ENCODE data around the gene PDSS2. TPM values are rescaled to one million over a fixed set of nuclear protein-coding genes. Genes with fewer than 3 reads are reported as not detected.
"Not testable (repeated sequence)": the region's sequence is repeated elsewhere in the genome, so short reads cannot be mapped to it uniquely, and the experiment has no call there.

Gene PDSS2
- total RNA-seq, 2 donors from 2014 or later, result 22.5 to 29.4 TPM

DNA sequence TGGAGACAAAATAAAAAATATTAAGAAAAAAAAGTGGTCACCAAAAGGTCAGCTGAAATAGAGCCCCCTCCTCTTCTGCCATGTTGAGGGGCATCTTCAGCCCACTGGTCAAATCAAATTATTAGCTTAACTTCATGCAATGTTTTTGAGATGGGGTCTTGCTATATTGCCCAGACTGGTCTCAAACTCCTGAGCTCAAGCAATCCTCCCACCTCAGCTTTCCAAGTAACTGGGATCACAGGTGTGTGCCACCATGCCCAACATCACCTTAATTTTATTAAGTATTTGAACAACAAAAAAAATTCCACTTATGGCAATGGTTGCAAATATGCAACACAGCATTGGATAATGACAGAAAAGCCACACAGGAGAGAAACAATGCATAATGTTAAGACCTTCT lies 244.7 kb downstream of the PDSS2 start:
- intact Hi-C loops (cut with DNase I, micrococcal nuclease), result no loop called here
- DNase-seq, result no peak
- no peak for ATAC-seq

DNA sequence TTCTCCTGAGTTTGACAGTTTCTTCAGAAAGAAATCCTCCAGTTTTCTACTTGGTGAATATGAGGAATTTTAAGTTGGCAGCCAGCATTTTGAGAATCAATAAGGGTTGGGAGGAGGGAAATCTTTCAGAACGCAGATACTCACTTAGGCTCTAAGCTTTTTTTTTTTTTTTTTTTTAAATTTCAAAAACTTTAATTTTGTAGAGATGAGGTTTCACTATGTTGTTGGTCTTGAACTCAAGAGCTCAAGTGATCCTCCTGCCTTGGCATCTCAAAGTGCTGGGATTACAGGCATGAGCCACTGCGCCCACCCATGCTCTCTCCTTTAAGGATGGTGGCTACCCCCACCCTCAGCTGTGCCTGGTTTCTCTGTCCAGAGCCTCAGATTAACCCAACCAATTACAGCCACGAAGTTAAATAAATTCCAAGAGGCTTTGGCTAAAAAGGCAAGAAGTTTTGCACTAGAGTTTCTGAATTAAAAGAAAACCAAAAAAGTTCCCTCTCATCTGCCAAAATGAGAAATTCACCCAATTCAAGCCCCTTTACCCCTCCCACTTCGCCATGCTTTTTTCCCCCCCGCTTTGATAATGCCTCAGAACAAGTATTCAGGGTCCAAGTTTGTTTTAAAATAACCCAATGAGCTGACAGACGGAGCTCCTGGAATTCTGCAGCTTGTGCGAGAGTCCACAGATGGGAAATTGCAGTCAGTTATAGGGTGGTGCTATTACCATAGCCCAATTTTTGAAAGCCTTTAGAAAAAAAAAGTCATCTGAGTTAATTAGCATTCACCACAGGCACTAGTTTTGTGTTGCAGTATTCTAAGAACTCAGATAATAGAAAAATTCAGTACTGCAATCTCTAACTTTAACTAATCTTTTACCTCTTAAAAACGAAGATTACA lies 249.7 kb downstream of the PDSS2 start:
- DNase-seq (no peak), ATAC-seq (no peak)
- intact Hi-C loops (cut with DNase I, micrococcal nuclease), result no loop called here

GRCh38 chr6:107207251-107207873 lies 252.0 kb downstream of the PDSS2 start:
- ATAC-seq (no peak), DNase-seq (no peak)
- intact Hi-C loops (cut with DNase I, micrococcal nuclease), result no loop called here

DNA sequence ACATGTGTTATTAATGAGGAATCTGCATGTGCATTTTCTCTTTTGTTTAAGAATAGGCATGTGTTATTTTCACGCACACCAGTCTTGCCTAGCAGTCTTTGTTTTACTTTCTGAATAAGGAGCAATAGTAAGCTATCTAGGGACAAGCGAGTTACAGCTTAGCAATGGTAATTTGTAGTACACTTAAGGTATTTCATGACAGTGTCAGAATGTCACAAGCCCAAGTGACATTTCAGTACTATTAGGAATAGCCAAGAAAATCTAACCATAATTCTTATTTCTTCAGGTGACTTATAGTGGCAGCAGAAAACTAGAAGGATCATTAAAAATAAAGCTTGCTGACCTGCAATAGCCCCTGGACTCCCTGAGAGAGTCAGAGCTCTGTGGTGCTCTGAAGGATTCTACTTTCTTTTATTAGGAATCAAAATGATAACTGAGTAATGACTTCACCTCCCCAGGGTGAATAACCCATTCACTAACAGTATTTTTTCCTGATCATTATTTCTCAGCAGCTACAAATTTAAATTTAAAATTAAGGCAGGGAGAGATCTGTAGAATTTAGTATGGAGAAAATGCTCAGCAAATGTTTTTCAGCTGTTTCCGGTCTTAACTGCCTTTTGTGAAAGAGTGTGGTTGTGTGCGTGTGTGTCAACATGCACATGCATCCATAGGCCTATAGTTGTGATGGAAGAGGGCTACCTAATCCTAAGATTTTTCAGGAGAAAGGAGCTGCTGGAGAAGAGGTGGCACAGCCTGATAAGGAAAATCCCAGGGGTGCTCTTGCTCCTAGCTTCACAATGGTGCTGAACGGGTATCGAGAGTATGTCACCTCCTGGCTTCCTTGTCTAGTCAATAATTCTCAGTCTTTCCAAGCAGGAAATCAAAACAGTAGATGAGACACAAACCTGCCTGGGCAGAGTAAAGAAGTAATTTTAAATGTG lies 254.0 kb downstream of the PDSS2 start:
- ATAC-seq (no peak), DNase-seq (no peak)
- intact Hi-C loops (cut with DNase I, micrococcal nuclease), result no loop called here

GRCh38 chr6:107202876-107203468 lies 256.4 kb downstream of the PDSS2 start:
- DNase-seq (no peak), ATAC-seq (no peak)
- intact Hi-C loops (cut with DNase I, micrococcal nuclease), result no loop called here

DNA sequence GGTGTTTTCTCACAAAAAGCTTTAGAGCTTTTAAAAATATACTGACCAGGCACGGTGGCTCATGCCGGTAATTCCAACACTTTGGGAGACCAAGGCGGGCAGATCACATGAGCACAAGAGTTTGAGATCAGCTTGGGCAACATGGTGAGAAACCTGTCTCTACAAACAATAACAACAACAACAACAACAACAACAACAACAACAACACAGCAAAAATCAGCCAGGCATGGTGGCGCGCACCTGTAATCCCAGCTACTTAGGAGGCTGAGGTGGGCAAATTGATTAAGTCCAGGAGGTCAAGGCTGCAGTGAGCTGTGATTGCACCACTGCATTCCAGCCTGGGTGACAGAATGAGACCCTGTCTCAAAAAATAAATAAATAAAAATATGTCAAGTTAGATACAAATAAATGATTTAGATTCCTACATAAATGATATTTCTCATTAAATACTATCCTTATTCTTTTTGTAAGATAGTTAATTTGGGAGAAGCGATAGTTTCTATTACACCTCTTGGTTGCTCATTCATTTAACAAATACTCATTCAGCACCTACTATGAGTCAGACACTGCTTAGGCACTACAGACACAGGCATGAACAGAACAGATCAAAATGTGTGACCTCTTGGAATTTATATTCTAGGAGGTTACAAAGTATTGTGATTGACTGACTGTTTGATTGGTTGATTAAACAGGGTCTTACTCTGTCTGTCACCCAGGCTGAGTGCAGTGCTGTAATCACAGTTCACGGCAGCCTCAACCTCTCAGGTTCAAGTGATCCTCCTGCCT lies 260.5 kb downstream of the PDSS2 start:
- no peak for DNase-seq
- intact Hi-C loops (cut with DNase I, micrococcal nuclease), result no loop called here
- ATAC-seq, result no peak

- no peak for DNase-seq
- intact Hi-C loops (cut with DNase I, micrococcal nuclease), result no loop called here
- no peak for ATAC-seq
Observed at GRCh38 chr6:107196152-107196551, 263.2 kb downstream of the PDSS2 start.

- ATAC-seq; DNase-seq; intact Hi-C loops (cut with DNase I, micrococcal nuclease): not testable (repeated sequence)
Observed at GRCh38 chr6:107194723-107195122, 264.6 kb downstream of the PDSS2 start.

DNA sequence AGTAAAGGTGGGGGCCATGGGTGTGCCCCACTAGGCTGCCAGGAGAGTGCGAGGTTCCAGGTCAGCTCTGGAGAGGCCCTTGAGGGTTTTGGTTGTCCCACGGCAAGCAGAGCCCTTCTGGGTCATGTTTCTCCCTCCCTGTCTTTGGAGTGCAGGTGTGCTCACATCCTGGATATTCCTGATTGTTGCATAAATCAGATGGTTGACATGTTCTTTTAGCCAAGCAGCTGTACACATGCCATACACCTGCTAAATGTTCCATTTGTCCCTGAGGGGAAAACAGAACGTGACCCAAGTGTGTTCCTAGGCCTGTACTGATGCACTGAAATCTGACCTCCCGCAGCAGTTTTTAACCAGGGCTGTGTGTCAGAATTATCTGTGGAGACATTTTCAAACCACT lies 266.5 kb downstream of the PDSS2 start:
- ATAC-seq, result no peak
- DNase-seq, result no peak
- intact Hi-C loops (cut with DNase I, micrococcal nuclease), result no loop called here

DNA sequence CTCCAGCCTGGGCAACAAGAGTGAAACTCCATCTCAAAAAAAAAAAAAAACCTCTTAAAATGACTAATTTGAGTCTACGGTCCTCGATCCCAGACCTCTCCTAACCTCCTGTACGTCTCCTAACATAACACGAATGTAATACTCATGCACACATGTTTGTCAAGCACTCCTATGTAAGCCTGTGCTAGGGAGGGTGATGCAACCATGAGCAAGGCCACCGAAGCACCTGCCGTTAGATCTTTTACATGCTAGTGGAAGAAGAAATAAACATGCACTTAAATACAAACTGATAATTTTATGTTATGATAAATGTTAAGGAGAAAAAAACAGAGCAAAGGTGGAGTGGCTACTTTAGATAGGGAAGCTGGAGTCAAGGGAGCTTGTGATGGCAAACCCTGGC lies 271.7 kb downstream of the PDSS2 start:
- no peak for ATAC-seq

DNA sequence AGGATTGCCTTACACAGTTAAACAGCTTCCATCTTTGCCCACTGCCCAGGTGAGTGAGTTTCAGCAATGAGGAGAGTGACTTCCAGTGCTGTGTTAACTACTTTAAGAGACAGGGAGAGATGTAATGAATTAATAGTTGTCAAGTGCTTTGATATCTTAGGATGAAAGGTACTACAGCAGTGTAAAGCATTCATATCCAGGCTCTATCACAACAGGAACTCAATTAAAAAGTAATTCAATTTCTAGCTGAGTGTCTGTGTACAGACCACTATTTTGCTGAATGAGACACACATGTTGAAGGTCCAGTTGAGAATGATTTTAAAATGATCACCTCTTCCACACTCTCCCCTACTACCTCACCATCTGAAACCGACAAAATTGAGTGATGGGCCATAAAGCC lies 273.3 kb downstream of the PDSS2 start:
- intact Hi-C loops (cut with DNase I, micrococcal nuclease), result no loop called here
- ATAC-seq (no peak), DNase-seq (no peak)

More for the DNA sequence above, 271.7 kb downstream of the PDSS2 start:
- intact Hi-C loops (cut with DNase I, micrococcal nuclease), result no loop called here
- no peak for DNase-seq

GRCh38 chr6:107185391-107185970 lies 273.9 kb downstream of the PDSS2 start:
- ATAC-seq (peak; percentile 52), DNase-seq (peak in 1 of 2 donors; percentile 3)
- intact Hi-C loops (cut with DNase I, micrococcal nuclease), result no loop called here

- ATAC-seq, result no peak
- no peak for DNase-seq
- intact Hi-C loops (cut with DNase I, micrococcal nuclease), result no loop called here
Observed at GRCh38 chr6:107184435-107184834, 274.9 kb downstream of the PDSS2 start.

DNA sequence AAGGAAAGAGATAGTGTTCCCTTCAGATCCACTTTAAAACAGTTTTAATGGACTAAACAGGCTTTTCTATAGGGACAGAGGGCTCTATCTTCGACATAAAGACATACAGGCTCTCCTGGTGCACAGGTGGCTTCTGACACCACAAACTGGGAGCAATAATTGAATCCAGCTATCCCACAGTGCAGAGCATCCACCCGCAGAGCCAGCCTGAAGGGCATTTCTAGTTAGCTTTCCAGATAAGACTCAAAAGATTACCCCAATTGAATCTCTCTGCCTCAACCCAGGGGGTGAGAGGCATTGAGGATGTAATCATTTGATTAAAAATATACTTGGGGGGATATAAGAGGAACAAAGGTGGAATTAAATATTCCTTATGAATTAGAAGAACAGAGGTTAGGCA lies 279.3 kb downstream of the PDSS2 start:
- no peak for ATAC-seq
- intact Hi-C loops (cut with DNase I, micrococcal nuclease), result no loop called here

DNA sequence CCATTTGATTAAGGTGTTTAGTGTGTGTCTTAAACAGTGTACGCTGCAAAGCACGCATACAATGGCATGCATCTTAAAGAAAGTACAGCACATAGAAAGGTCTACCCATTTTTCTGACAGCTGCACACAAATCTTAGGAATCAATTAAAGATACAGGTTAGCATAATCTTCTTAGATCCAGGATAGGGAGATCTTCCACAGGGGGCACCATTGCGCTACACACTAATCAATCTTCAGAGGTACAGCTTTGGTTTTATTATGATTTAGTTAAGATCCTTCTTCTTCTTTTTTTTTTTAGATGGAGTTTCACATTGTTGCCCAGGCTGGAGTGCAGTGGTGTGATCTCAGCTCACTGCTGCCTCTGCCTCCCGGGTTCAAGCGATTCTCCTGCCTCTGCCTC lies 280.4 kb downstream of the PDSS2 start:
- DNase-seq, result peak in 1 of 2 donors; percentile 17
- intact Hi-C loops (cut with DNase I, micrococcal nuclease), result no loop called here

More for the DNA sequence above, 279.3 kb downstream of the PDSS2 start:
- DNase-seq, result no peak

DNA sequence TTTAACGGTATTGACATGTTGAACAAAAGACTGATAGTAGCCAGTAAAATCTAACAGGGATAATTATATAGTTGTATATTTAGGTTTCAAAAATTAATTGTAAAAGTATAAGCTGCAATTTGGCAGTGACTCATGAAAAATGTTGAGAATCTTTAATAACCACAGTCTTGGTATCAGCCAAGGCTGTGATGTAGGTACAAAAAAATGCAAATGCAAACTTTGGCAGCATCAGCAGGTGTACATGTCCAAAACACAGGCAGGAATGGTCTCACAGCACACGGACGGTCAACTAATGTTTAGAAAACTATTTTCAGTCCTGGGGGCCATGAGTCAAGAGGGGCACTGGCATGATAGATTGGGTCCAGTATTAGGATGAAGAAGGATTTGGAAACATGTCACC lies 285.6 kb downstream of the PDSS2 start:
- DNase-seq (no peak), ATAC-seq (no peak)
- intact Hi-C loops (cut with DNase I, micrococcal nuclease), result no loop called here

More for the DNA sequence above, 280.4 kb downstream of the PDSS2 start:
- ATAC-seq, result no peak

DNA sequence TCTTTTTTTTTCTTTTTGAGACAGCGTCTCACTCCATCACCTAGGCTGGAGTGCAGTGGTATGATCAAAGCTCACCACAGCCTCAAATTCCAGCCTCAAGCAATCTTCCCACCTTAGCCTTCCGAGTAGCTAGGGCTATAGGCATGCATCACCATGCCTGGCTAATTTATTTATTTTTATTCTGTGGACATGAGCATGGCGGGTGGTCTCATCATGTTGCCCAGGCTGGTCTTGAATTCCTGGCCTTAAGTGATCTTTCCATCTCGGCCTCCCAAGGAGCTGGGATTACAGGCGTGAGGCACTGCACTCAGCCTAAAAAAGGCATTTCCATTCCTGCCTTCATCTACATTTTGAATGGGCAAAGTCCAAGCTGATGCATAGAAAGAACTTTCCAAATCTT lies 287.9 kb downstream of the PDSS2 start:
- intact Hi-C loops (cut with DNase I, micrococcal nuclease), result no loop called here
- ATAC-seq, result no peak
- no peak for DNase-seq

DNA sequence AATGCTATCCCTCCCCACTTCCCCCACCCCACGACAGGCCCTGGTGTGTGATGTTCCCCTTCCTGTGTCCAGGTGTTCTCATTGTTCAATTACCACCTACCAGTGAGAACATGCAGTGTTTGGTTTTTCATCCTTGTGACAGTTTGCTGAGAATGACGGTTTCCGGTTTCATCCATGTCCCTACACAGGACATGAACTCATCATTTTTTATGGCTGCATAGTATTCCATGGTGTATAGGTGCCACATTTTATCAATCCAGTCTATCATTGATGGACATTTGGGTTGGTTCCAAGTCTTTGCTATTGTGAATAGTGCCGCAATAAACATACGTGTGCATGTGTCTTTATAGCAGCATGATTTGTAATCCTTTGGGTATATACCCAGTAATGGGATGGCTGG lies 295.1 kb downstream of the PDSS2 start:
- DNase-seq; intact Hi-C loops (cut with DNase I, micrococcal nuclease); ATAC-seq: not testable (repeated sequence)
